ENCODE results near the gene KDM1A.
"Not testable (repeated sequence)": the region's sequence is repeated elsewhere in the genome, so short reads cannot be mapped to it uniquely, and the experiment has no call there.

Gene KDM1A

DNA sequence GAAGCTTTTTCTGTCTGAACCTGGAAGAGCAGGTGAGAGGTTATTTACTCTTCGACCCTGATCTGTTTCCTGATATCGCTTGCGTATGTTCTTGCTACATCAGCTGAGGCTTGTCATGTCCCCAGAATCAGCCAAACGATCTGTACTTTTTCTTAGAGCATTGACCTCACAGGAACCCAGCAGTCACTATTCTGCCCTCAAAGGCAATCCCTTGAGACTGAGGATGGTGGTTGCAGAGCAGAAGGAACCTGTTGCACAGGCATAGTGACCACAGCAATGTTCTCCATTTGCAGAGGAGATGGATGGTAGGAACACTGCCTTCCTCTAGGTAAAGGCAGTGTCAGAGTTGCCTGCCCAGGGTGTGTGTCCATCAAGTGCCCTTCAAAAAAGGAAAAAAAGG is 35.3 kb upstream of the KDM1A start:
- Histone ChIP-seq H3K4me1 (ENCODE audit: low read length) (no peaks in the 10 kb centered on the region), H3F3A (ENCODE audit: insufficient read depth, low read length) (no peaks in the 10 kb centered on the region), H3K4me3 (ENCODE audit: low read length) (no peak overlapping the region), H3K4me2 (ENCODE audit: low read depth, low read length) (no peak overlapping the region), H3K9me3 (replicated peaks; ENCODE audit: insufficient read depth, low read length) (no peaks in the 10 kb centered on the region), H3K79me2 (ENCODE audit: low read length) (no peaks in the 10 kb centered on the region), H3K36me3 (replicated peaks; ENCODE audit: insufficient read depth, low read length) (no peaks in the 10 kb centered on the region), H3K27ac (ENCODE audit: low read length) (no peak overlapping the region), H3K9ac (ENCODE audit: low read length) (no peak overlapping the region), H3K9me2 (replicated peaks; ENCODE audit: insufficient read depth, low read length) (no peaks in the 10 kb centered on the region), H3K27me3 (replicated peaks; ENCODE audit: insufficient read depth, low read length) (no peaks in the 10 kb centered on the region; the same call in 1 of the 2 replicates), H4K20me1 (ENCODE audit: insufficient read depth, low read length) (no peaks in the 10 kb centered on the region), H2AFZ (ENCODE audit: low read length) (no peak overlapping the region)
- no peak for DNase-seq
- no peak for TF ChIP-seq EZH2 (optimal IDR thresholded peaks at IDR 0.05; ENCODE audit: low read depth, low read length)
- no peak for TF ChIP-seq EZH2phosphoT487 (IDR thresholded peaks at IDR 0.05; ENCODE audit: low read length)
- TF ChIP-seq, protein P1, sequence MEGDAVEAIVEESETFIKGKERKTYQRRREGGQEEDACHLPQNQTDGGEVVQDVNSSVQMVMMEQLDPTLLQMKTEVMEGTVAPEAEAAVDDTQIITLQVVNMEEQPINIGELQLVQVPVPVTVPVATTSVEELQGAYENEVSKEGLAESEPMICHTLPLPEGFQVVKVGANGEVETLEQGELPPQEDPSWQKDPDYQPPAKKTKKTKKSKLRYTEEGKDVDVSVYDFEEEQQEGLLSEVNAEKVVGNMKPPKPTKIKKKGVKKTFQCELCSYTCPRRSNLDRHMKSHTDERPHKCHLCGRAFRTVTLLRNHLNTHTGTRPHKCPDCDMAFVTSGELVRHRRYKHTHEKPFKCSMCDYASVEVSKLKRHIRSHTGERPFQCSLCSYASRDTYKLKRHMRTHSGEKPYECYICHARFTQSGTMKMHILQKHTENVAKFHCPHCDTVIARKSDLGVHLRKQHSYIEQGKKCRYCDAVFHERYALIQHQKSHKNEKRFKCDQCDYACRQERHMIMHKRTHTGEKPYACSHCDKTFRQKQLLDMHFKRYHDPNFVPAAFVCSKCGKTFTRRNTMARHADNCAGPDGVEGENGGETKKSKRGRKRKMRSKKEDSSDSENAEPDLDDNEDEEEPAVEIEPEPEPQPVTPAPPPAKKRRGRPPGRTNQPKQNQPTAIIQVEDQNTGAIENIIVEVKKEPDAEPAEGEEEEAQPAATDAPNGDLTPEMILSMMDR (IDR thresholded peaks at IDR 0.05; ENCODE audit: low read length): no peak

- H3K9ac ChIP-seq (ENCODE audit: low read length); DNase-seq; H4K20me1 ChIP-seq (ENCODE audit: insufficient read depth, low read length); H3K9me3 ChIP-seq (replicated peaks; ENCODE audit: insufficient read depth, low read length); H2AFZ ChIP-seq (ENCODE audit: low read length); H3K27me3 ChIP-seq (replicated peaks; ENCODE audit: insufficient read depth, low read length); H3K9me2 ChIP-seq (replicated peaks; ENCODE audit: insufficient read depth, low read length); H3F3A ChIP-seq (ENCODE audit: insufficient read depth, low read length); H3K4me2 ChIP-seq (ENCODE audit: low read depth, low read length); H3K4me3 ChIP-seq (ENCODE audit: low read length); H3K27ac ChIP-seq (ENCODE audit: low read length); H3K36me3 ChIP-seq (replicated peaks; ENCODE audit: insufficient read depth, low read length); H3K4me1 ChIP-seq (ENCODE audit: low read length); H3K79me2 ChIP-seq (ENCODE audit: low read length): not testable (repeated sequence)
Measured at GRCh38 chr1:22992384-22992783, 26.9 kb upstream of the KDM1A start.

GRCh38 chr1:22993220-22993795 is 26.0 kb upstream of the KDM1A start:
- H4K20me1 ChIP-seq (ENCODE audit: insufficient read depth, low read length); DNase-seq; H3K9ac ChIP-seq (ENCODE audit: low read length); H3K27me3 ChIP-seq (replicated peaks; ENCODE audit: insufficient read depth, low read length); H3K4me3 ChIP-seq (ENCODE audit: low read length); H3K36me3 ChIP-seq (replicated peaks; ENCODE audit: insufficient read depth, low read length); H3K79me2 ChIP-seq (ENCODE audit: low read length); H3K4me1 ChIP-seq (ENCODE audit: low read length); H3F3A ChIP-seq (ENCODE audit: insufficient read depth, low read length); H3K9me2 ChIP-seq (replicated peaks; ENCODE audit: insufficient read depth, low read length); H3K4me2 ChIP-seq (ENCODE audit: low read depth, low read length); H2AFZ ChIP-seq (ENCODE audit: low read length); H3K9me3 ChIP-seq (replicated peaks; ENCODE audit: insufficient read depth, low read length); H3K27ac ChIP-seq (ENCODE audit: low read length): not testable (repeated sequence)

DNA sequence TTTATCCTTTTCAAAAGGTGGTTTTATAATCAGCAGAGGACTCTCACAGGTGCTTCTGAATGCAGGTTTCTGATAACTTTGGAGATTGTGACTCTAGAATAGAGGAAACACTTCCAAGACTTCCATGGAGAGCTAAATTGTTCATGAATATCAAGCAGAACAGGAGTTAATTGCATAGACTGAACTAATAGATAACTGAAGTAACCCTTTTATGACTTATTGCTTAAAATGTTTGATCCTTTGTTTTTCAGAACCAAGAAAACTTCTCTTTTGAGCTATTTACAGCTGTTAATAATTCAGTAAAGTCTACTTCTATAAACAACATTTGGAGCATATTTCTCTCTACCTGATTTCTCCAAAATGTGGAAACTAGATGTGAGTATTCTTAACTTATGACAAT is 23.5 kb upstream of the KDM1A start:
- no peaks in the 10 kb centered on the region for H3K36me3 ChIP-seq (replicated peaks; ENCODE audit: insufficient read depth, low read length)
- TF ChIP-seq, protein P1 (IDR thresholded peaks at IDR 0.05; ENCODE audit: low read length): no peak
- TF ChIP-seq EZH2phosphoT487 (IDR thresholded peaks at IDR 0.05; ENCODE audit: low read length) (no peak), EZH2 (optimal IDR thresholded peaks at IDR 0.05; ENCODE audit: low read depth, low read length) (no peak)
- DNase-seq: no peak
- H3F3A ChIP-seq (ENCODE audit: insufficient read depth, low read length): no peaks in the 10 kb centered on the region
- no peak overlapping the region for H2AFZ ChIP-seq (ENCODE audit: low read length)
- H3K79me2 ChIP-seq (ENCODE audit: low read length): no peaks in the 10 kb centered on the region
- H3K9me3 ChIP-seq (replicated peaks; ENCODE audit: insufficient read depth, low read length): no peaks in the 10 kb centered on the region
- H3K27me3 ChIP-seq (replicated peaks; ENCODE audit: insufficient read depth, low read length): no peaks in the 10 kb centered on the region
- H3K27ac ChIP-seq (ENCODE audit: low read length): no peak overlapping the region
- no peaks in the 10 kb centered on the region for H3K4me1 ChIP-seq (ENCODE audit: low read length)
- H3K4me2 ChIP-seq (ENCODE audit: low read depth, low read length): no peak overlapping the region
- H4K20me1 ChIP-seq (ENCODE audit: insufficient read depth, low read length): no peaks in the 10 kb centered on the region
- no peak overlapping the region for H3K9ac ChIP-seq (ENCODE audit: low read length)
- H3K9me2 ChIP-seq (replicated peaks; ENCODE audit: insufficient read depth, low read length): no peaks in the 10 kb centered on the region
- H3K4me3 ChIP-seq (ENCODE audit: low read length): no peak overlapping the region

GRCh38 chr1:22997528-22997927 is 21.7 kb upstream of the KDM1A start:
- not testable (repeated sequence) for H3K4me1 ChIP-seq (ENCODE audit: low read length); H3K27ac ChIP-seq (ENCODE audit: low read length); DNase-seq; H3K79me2 ChIP-seq (ENCODE audit: low read length); H3K9me2 ChIP-seq (replicated peaks; ENCODE audit: insufficient read depth, low read length); H3K36me3 ChIP-seq (replicated peaks; ENCODE audit: insufficient read depth, low read length); H3K4me3 ChIP-seq (ENCODE audit: low read length); H4K20me1 ChIP-seq (ENCODE audit: insufficient read depth, low read length); H3F3A ChIP-seq (ENCODE audit: insufficient read depth, low read length); H3K9ac ChIP-seq (ENCODE audit: low read length); H2AFZ ChIP-seq (ENCODE audit: low read length); H3K4me2 ChIP-seq (ENCODE audit: low read depth, low read length); H3K9me3 ChIP-seq (replicated peaks; ENCODE audit: insufficient read depth, low read length); H3K27me3 ChIP-seq (replicated peaks; ENCODE audit: insufficient read depth, low read length)

- H3K9ac ChIP-seq (ENCODE audit: low read length); H3K79me2 ChIP-seq (ENCODE audit: low read length); H2AFZ ChIP-seq (ENCODE audit: low read length); H3K27me3 ChIP-seq (replicated peaks; ENCODE audit: insufficient read depth, low read length); H3K4me3 ChIP-seq (ENCODE audit: low read length); H3K4me1 ChIP-seq (ENCODE audit: low read length); H3K36me3 ChIP-seq (replicated peaks; ENCODE audit: insufficient read depth, low read length); H4K20me1 ChIP-seq (ENCODE audit: insufficient read depth, low read length); DNase-seq; H3F3A ChIP-seq (ENCODE audit: insufficient read depth, low read length); H3K9me2 ChIP-seq (replicated peaks; ENCODE audit: insufficient read depth, low read length); H3K9me3 ChIP-seq (replicated peaks; ENCODE audit: insufficient read depth, low read length); H3K4me2 ChIP-seq (ENCODE audit: low read depth, low read length); H3K27ac ChIP-seq (ENCODE audit: low read length): not testable (repeated sequence)
Measured at GRCh38 chr1:23000133-23000532, 19.1 kb upstream of the KDM1A start.

Measured in MM.1S (cell line).